RWPE2 (cell line): ENCODE data around the gene ADIPOQ.
"Not testable (repeated sequence)": the region's sequence is repeated elsewhere in the genome, so short reads cannot be mapped to it uniquely, and the experiment has no call there.

Source experiments
- ATAC-seq: fragments of 200-7000 bp; cut with Tn5 transposase; 3 replicates; pipeline ENCODE4 v1.9.1; 2021; ENCODE audit warnings: low read depth
- DNase-seq: peaks from one replicate; pipeline ENCODE4 v3.0.0-alpha.2; 2020; ENCODE audit warnings: low spot score
- H3K27ac ChIP-seq: fragments of 450-650 bp; 2 replicates; pipeline ENCODE4 v1.5.1; 2017; ENCODE audit warnings: mild to moderate bottlenecking; ENCODE audit not compliant: poor library complexity, severe bottlenecking
- H3K27me3 ChIP-seq: fragments of 250-450 bp; sonication (Bioruptor Pico); 2 replicates; pipeline ENCODE4 v1.5.1; 2021; ENCODE audit warnings: mild to moderate bottlenecking, moderate library complexity; ENCODE audit not compliant: insufficient read depth, poor library complexity, severe bottlenecking
- H3K36me3 ChIP-seq: fragments of 250-450 bp; sonication (Bioruptor Pico); 2 replicates; pipeline ENCODE4 v1.5.1; 2020; ENCODE audit warnings: low read depth, mild to moderate bottlenecking, moderate library complexity
- H3K4me1 ChIP-seq: fragments of 250-450 bp; sonication (Bioruptor Pico); 2 replicates; pipeline ENCODE4 v1.5.1; 2021; ENCODE audit warnings: mild to moderate bottlenecking, moderate library complexity; ENCODE audit not compliant: insufficient read depth, poor library complexity, severe bottlenecking
- H3K4me3 ChIP-seq: fragments of 250-450 bp; sonication (Bioruptor Pico); 2 replicates; pipeline ENCODE4 v1.5.1; 2021; ENCODE audit warnings: mild to moderate bottlenecking, moderate library complexity; ENCODE audit not compliant: severe bottlenecking
- H3K9me3 ChIP-seq: fragments of 250-450 bp; sonication (Bioruptor Pico); 2 replicates; pipeline ENCODE4 v1.5.1; 2021; ENCODE audit warnings: mild to moderate bottlenecking, moderate library complexity; ENCODE audit not compliant: severe bottlenecking
- TF ChIP-seq, protein P1 (sequence below): fragments of 450-650 bp; IDR thresholded peaks from one replicate; pipeline ENCODE4 v1.5.1; 2017; ENCODE audit warnings: mild to moderate bottlenecking, moderate library complexity; ENCODE audit not compliant: poor library complexity, severe bottlenecking

ADIPOQ gene

DNA sequence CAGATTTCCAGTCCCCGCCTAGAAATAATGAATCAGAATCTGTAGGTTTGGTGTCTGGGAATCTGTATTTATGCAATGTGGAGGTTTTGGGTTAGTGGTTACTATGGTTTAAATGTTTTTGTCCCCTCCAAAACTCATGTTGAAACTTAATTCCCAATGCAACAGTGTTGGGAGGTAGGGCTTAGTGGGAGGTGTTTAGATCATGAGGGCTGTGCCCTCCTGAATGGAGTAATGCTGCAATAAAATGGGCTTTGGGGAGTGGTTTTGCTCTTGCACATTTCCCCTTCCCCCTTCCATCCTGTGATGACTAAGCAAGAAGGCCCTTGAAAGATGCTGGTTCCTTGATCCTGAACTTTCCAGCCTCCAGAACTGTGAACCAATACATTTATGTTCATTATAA lies 27.1 kb upstream of the ADIPOQ start:
- ATAC-seq (peak; percentile 78), DNase-seq (no peak)
- Histone ChIP-seq H3K27me3 (no peaks in the 10 kb centered on the region), H3K27ac (no peak overlapping the region), H3K4me1 (peaks cover 5% of the 10 kb centered on the region), H3K36me3 (no peaks in the 10 kb centered on the region), H3K9me3 (no peaks in the 10 kb centered on the region), H3K4me3 (no peak overlapping the region)
- TF ChIP-seq, protein P1, sequence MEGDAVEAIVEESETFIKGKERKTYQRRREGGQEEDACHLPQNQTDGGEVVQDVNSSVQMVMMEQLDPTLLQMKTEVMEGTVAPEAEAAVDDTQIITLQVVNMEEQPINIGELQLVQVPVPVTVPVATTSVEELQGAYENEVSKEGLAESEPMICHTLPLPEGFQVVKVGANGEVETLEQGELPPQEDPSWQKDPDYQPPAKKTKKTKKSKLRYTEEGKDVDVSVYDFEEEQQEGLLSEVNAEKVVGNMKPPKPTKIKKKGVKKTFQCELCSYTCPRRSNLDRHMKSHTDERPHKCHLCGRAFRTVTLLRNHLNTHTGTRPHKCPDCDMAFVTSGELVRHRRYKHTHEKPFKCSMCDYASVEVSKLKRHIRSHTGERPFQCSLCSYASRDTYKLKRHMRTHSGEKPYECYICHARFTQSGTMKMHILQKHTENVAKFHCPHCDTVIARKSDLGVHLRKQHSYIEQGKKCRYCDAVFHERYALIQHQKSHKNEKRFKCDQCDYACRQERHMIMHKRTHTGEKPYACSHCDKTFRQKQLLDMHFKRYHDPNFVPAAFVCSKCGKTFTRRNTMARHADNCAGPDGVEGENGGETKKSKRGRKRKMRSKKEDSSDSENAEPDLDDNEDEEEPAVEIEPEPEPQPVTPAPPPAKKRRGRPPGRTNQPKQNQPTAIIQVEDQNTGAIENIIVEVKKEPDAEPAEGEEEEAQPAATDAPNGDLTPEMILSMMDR: no peak

DNA sequence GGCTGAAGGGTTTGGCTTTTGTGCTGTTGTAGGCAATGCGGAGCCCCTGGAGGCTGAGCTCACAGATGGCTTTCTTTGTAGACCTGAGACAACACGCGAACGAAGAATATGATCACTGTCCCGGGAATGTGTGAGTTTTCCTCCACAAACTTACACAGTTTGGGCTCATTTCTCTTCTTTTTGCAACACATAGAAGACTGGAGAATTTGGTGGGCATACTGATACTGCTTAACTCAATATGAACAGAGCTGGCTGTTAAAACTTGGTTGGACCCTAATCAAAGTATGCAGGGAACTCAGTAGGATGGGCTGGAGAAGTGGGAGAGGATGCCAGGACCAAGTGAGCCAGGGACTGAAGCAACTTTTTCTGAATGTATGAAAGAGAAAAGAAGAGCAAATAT lies 24.0 kb upstream of the ADIPOQ start:
- no peak overlapping the region for H3K4me3 ChIP-seq
- H3K4me1 ChIP-seq: peaks cover 11% of the 10 kb centered on the region
- no peak overlapping the region for H3K27ac ChIP-seq
- H3K9me3 ChIP-seq: no peaks in the 10 kb centered on the region
- DNase-seq: no peak
- ATAC-seq: no peak
- H3K27me3 ChIP-seq: no peaks in the 10 kb centered on the region
- TF ChIP-seq, protein P1: no peak
- no peaks in the 10 kb centered on the region for H3K36me3 ChIP-seq

DNA sequence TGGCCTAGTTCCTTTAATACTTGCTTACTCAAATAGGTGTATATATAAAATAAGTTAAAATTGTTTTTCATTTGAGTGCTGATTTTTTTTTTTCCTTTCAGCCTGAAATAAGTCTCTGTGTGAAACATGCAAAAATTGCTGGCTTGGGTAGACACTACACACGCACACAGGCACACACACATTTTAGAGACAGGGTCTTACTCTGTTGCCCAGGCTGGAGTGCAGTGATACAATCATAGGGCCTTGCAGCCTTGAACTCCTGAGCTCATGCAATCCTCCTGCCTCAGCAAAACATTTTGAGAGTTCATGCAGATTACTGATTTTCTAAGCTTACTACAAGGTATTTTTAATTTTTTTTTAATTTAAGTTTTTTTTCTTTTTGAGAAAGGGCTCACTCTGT lies 23.6 kb upstream of the ADIPOQ start:
- DNase-seq (no peak), ATAC-seq (no peak)
- Histone ChIP-seq H3K4me3 (no peak overlapping the region), H3K4me1 (peaks cover 11% of the 10 kb centered on the region), H3K9me3 (no peaks in the 10 kb centered on the region), H3K27ac (no peak overlapping the region), H3K27me3 (no peaks in the 10 kb centered on the region), H3K36me3 (no peaks in the 10 kb centered on the region)
- TF ChIP-seq, protein P1: no peak

DNA sequence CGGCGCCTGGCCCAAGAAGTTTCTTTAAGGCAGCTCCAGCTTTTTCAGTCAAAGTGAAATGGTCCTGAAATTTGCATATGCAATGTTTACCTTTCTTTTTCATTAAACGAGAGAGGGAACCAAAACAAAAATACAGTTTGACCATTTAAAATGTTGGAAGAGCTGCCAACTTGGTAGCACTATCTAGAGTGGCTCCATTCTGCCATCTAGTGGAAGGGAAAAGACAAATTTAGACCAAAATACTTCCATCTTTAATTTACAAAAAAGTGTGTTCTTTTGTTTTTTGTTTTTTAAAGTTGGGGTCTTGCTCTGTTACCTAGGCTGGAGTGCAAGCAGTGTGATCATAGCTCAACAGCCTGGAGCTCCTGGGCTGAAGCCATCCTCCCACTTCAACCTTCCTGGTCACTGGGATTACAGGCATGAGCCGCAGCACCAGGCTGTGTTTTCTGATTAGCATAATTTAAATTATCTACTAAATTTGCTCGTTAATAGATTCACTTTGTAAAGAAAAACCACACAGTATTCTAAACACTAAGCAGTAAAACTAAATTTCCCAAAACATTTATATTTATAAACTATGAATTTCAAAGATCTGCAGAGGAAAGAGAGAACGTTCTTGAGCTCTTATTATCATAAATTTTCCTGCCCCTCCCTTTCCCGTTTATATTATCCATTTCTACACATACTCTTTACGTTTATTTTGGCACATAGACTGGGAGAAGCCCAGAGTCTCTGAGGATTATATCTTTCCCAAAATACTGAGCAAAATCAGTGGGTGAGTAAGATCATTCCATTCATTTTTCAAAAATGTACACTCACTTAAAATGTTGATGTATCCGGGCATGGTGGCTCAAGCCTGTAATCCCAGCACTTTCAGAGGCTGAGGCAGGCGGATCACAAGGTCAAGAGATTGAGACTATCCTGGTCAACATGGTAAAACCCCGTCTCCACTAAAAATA lies 20.8 kb upstream of the ADIPOQ start:
- Histone ChIP-seq H3K36me3 (no peaks in the 10 kb centered on the region), H3K4me1 (peaks cover 6% of the 10 kb centered on the region), H3K27me3 (no peaks in the 10 kb centered on the region), H3K4me3 (no peak overlapping the region), H3K9me3 (no peaks in the 10 kb centered on the region), H3K27ac (peak overlapping the region; percentile 13)
- 0 out of 3 replicates have a peak, but pooled peaks have one; percentile 17 for ATAC-seq
- DNase-seq: no peak
- TF ChIP-seq, protein P1: peak; percentile 87

DNA sequence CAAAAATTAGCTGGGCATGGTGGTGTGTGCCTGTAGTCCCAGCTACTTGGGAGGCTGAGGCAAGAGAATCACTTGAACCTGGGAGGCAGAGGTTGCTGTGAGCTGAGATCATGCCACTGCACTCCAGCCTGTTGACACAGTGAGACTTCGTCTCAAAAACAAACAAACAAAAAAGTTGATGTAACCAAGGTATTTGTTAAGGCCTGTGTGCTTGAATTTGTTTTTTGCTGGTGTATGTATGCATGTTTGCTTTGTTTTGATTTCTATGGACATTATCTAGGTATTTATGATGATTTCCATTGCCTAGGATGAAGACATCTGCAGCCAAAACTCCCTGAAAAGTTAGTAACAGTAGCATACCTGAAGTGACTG lies 20.1 kb upstream of the ADIPOQ start:
- not testable (repeated sequence) for H3K9me3 ChIP-seq, DNase-seq, H3K4me3 ChIP-seq, H3K36me3 ChIP-seq, ATAC-seq, H3K27me3 ChIP-seq, H3K4me1 ChIP-seq
- H3K27ac ChIP-seq: peak overlapping the region; percentile 13
